Stimulated activated memory B cell treated with anti-CD40 and anti-IgM and Interleukin-4, amounts not matched to agents 10 μg/mL and 1 μg/mL and 100 μg/mL, for 72 hours (primary cell): Measurements from ENCODE around the gene NUP42.

ENCODE experiments used
- ATAC-seq: fragments of 150-1000 bp; cut with Tn5 transposase; 2 replicates; pipeline ENCODE4 v1.10.0; 2021
- H3K27ac Mint-ChIP-seq: one replicate; pipeline ENCODE4 v1.8.0; 2022; ENCODE audit warnings: mild to moderate bottlenecking, mixed read lengths
- H3K27me3 Mint-ChIP-seq: one replicate; pipeline ENCODE4 v1.8.0; 2022; ENCODE audit warnings: mixed read lengths
- H3K36me3 Mint-ChIP-seq: one replicate; pipeline ENCODE4 v1.8.0; 2022; ENCODE audit warnings: mixed read lengths
- H3K4me1 Mint-ChIP-seq: one replicate; pipeline ENCODE4 v1.8.0; 2022; ENCODE audit warnings: mixed read lengths
- H3K4me3 Mint-ChIP-seq: one replicate; pipeline ENCODE4 v1.8.0; 2022; ENCODE audit warnings: mild to moderate bottlenecking, moderate library complexity, mixed read lengths
- H3K9me3 Mint-ChIP-seq: one replicate; pipeline ENCODE4 v1.8.0; 2022; ENCODE audit warnings: mixed read lengths

The NUP42 gene

DNA sequence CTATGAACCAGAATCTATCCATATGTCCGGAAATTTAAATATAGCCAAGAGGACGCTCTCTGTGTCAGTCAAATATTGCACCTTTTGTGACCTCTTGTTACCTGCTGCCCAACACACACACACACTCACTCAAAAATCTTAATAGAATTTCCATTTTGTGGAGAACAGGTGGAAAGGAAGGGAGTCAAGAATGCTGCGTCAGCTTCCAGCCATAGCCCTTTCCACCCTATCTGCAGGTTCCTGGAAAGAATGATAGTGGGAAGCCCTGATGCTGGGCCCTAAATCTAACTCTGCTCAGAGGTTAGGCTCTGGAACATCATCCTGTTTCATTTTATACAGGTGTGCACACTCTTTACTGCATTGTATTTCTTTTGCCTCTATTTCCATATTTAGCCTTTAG is 55.2 kb downstream of the NUP42 start:
- Mint-ChIP-seq H3K27ac (no peak overlapping the region), H3K4me3 (no peak overlapping the region), H3K9me3 (no peaks in the 10 kb centered on the region), H3K4me1 (peaks cover 6% of the 10 kb centered on the region), H3K36me3 (no peaks in the 10 kb centered on the region), H3K27me3 (no peaks in the 10 kb centered on the region)
- no peak for ATAC-seq

DNA sequence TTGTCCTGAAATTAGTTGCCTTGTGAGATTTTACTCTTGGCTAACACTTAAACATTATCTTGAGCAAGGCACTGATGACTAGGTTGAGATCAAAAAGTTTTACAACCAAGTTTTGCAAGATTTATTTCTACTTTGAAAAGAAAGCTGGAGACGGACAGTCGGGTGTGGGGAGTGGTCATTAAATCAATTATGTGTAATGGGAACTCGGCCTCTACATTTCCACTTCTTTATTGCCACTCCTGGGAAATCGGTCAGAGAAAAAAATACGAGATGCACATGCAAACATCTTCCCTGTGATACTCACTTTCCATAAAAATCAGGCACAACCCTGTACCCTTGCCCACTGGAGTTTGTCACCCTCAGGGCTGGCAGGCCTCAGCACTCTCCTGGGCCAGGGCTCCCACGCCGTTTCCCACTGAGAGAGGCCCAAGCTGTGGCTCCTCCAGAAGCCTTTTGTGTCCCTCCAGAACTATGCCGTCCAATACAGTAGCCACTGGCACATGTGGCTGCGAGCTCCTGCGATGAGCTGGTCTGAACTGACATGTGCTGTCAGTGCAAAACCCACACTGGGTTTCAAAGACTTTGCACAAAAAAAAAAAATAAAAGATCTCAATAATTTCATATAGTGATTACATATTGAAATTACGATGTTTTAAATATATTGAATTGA is 57.3 kb downstream of the NUP42 start:
- Mint-ChIP-seq H3K4me3 (no peak overlapping the region), H3K27ac (no peak overlapping the region), H3K27me3 (peaks cover 12% of the 10 kb centered on the region), H3K4me1 (peaks cover 6% of the 10 kb centered on the region), H3K9me3 (no peaks in the 10 kb centered on the region), H3K36me3 (no peaks in the 10 kb centered on the region)
- ATAC-seq = no peak

- ATAC-seq = no peak
- Mint-ChIP-seq H3K36me3 (no peaks in the 10 kb centered on the region), H3K27me3 (peaks cover 16% of the 10 kb centered on the region), H3K4me3 (no peak overlapping the region), H3K4me1 (peaks cover 5% of the 10 kb centered on the region), H3K27ac (no peak overlapping the region), H3K9me3 (no peaks in the 10 kb centered on the region)
Observed at GRCh38 chr7:23239698-23240097, 57.9 kb downstream of the NUP42 start.

DNA sequence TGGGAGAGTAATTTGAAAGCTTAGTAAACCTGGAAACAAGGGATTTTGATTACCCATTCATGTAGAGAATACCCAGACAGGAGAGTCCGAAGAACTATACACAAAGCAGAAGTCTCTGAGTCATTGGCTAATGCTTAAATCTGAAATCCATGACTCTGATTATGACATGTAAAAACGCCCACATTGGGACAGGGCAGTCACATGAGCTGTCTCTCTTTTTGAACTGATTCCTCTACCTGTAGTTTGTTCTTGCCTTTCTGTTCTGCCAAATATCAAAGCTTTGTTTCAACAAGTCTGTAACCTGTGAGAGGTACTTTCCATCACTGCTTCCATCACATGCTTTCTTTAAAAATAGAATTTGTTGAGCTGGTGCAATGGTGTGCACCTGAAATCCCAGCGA is 60.5 kb downstream of the NUP42 start:
- H3K27me3 Mint-ChIP-seq = peaks cover 32% of the 10 kb centered on the region
- H3K4me3 Mint-ChIP-seq = no peak overlapping the region
- ATAC-seq = no peak
- no peaks in the 10 kb centered on the region for H3K9me3 Mint-ChIP-seq
- no peaks in the 10 kb centered on the region for H3K4me1 Mint-ChIP-seq
- no peaks in the 10 kb centered on the region for H3K36me3 Mint-ChIP-seq
- H3K27ac Mint-ChIP-seq = no peak overlapping the region

DNA sequence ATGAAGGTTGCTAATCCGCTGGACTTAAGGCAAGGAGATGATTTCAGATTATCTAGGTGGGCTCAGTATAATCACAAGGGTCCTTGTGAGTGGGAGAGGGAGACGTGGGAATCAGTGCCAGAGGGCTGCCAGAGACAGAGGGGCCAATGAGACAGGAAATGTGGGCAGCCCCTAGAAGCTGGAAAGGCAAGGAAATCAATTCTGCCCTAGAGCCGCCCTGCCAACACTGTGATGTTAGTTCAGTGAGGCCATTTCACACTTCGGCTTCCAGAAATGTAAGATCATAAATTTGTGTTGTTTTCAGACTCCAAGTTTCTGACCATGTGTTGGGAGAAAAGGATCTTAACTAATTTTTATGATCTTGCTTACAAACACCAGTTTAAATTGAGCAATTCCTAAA is 61.1 kb downstream of the NUP42 start:
- no peak overlapping the region for H3K27ac Mint-ChIP-seq
- no peaks in the 10 kb centered on the region for H3K36me3 Mint-ChIP-seq
- H3K27me3 Mint-ChIP-seq = peaks cover 38% of the 10 kb centered on the region
- H3K9me3 Mint-ChIP-seq = no peaks in the 10 kb centered on the region
- H3K4me1 Mint-ChIP-seq = peaks cover 4% of the 10 kb centered on the region
- no peak for ATAC-seq
- no peak overlapping the region for H3K4me3 Mint-ChIP-seq

DNA sequence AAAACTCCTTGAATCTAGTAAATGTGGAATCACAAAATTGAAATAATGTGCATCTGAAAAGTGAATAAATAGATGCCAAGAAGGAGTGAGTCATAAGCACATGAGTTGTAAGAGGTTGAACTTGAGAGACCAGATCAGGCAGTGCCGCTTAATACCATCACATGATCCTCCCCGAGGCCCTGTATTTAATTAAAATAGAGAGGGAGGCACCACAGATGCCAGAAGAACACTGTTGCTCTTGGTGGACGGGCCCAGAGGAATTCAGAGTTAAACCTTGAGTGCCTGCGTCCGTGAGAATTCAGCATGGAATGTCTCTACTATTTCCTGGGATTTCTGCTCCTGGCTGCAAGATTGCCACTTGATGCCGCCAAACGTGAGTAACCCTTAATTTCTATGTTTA is 64.7 kb downstream of the NUP42 start, which contains the start of gene GPNMB:
TSS of gene GPNMB (plus strand) at position 221 of the 400 bp plus-strand sequence. CDS start at position 304, 83 bp downstream.
- Mint-ChIP-seq H3K4me1 (peaks cover 7% of the 10 kb centered on the region), H3K27me3 (peaks cover 75% of the 10 kb centered on the region), H3K9me3 (no peaks in the 10 kb centered on the region), H3K36me3 (peaks cover 2% of the 10 kb centered on the region), H3K27ac (no peak within 1 kb of the TSS), H3K4me3 (peak within 1 kb of the TSS; percentile 61)
- ATAC-seq = no peak

DNA sequence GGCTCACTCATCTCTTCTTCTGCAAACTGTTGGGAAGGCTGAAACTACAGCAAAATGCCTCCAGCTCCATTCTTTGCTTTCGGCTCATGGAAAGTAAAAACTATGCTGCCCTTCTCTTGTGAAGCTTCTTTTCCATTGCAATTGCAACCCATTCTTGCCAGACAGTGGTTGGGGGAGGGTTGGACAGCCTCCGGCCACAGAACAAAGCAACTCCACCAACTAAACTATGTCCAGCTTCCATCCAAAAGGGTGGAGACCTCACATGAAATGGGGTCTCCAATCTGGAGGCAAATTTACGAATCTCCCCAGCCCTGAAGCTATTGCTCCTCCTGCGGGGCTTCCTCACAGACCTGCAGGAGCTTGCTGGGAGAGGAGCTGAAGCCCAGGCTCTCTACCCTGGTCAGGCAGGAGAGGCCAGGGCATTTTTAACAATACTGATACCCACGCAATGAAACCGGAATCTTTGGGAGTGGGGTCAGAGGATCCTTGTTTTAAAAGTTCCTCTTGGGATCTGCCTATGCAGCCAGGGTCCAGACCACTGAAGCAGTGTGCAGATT is 65.3 kb downstream of the NUP42 start:
- Mint-ChIP-seq H3K4me3 (no peak overlapping the region), H3K27ac (no peak overlapping the region), H3K9me3 (peaks cover 4% of the 10 kb centered on the region), H3K27me3 (peaks cover 80% of the 10 kb centered on the region), H3K36me3 (peaks cover 6% of the 10 kb centered on the region), H3K4me1 (peaks cover 7% of the 10 kb centered on the region)
- no peak for ATAC-seq

DNA sequence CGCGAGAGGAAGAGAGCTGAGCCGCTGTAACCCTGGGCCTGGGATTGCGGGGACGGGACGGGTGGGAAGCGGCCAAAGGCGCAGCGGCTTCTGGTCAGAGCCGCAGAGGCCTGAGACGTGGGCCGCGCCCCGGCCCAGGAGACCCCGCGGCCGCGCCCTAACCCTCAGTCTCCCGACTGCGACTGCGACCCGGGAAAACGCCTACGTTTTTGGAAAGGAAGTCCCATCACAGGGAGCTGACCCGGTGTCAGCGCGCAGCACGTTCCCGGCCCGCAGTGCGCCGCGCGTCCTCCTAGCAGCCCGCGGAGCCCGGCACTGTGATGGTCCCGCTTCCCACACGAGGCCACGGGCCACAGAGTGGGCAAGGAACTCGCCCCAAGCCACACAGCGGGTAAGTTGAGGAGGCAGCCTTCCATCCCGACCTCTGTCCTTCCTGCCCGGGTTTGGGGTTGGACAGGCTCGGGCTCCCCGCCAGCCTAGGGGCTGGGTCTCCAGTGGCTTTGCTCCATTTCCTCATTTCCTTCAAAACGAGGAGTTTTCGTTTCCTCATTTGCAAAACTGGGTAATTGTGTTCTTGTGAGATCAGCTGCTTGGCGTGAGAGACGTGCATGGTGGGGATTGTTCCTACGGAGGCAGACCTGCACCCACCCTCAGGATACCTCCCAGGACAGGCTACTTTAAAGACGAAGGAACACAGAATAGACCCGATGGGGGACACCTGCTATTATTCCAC is 65.9 kb downstream of the NUP42 start:
- Mint-ChIP-seq H3K27ac (no peak overlapping the region), H3K4me1 (peaks cover 7% of the 10 kb centered on the region), H3K36me3 (peaks cover 6% of the 10 kb centered on the region), H3K27me3 (peaks cover 85% of the 10 kb centered on the region), H3K9me3 (peaks cover 4% of the 10 kb centered on the region), H3K4me3 (peak overlapping the region; percentile 61)
- ATAC-seq = peak; percentile 65

GRCh38 chr7:23249486-23249885 is 67.6 kb downstream of the NUP42 start:
- Mint-ChIP-seq H3K36me3 (peaks cover 6% of the 10 kb centered on the region), H3K27me3 (peaks cover 70% of the 10 kb centered on the region), H3K4me3 (no peak overlapping the region), H3K27ac (no peak overlapping the region), H3K9me3 (peaks cover 4% of the 10 kb centered on the region), H3K4me1 (peaks cover 7% of the 10 kb centered on the region)
- ATAC-seq = no peak
